HepG2 (cell line): ENCODE results near the gene FGGY. TPM values are rescaled to one million over a fixed set of nuclear protein-coding genes. Genes with fewer than 3 reads are reported as not detected.

Experiments used
- ATAC-seq: fragments of 200-7000 bp; cut with Tn5 transposase; 3 replicates; pipeline ENCODE4 v1.9.1; 2020; ENCODE audit warnings: mild to moderate bottlenecking, moderate library complexity
- BruUV-seq: library from RNA; stranded (reverse); fragments of 400-500 nt; replicated peaks from 2 replicates; lab custom pipeline; 2021; lab: Mats Ljungman, UMichigan
- CTCF ChIA-PET: fragments of 300-600 bp; formaldehyde crosslinking; extraction: SDS; loops from one replicate; lab custom pipeline; 2021; ENCODE audit warnings: low total read pairs, inconsistent platforms, low intra/inter-chr PET ratio; lab: Yijun Ruan, JAX
- POLR2A ChIA-PET: fragments of 350-600 bp; sonication (Branson Sonifier 250); formaldehyde crosslinking; loops from one replicate; lab custom pipeline; 2020; ENCODE audit warnings: antibody characterized with exemption, inconsistent platforms; lab: Yijun Ruan, JAX
- DNase-seq: peaks from one replicate; pipeline ENCODE4 v3.0.0-alpha.2; 2015; ENCODE audit warnings: low spot score
- FAIRE-seq: peaks from 3 replicates; lab custom pipeline; 2011; peaks lifted over from hg19 to GRCh38; lab: Jason Lieb, UNC
- H2AFZ ChIP-seq: one replicate; pipeline ENCODE4 v1.6.1; 2011; ENCODE audit warnings: low read length, inconsistent platforms
- H3K27ac ChIP-seq: fragments of 300-600 bp; 3 replicates; pipeline ENCODE4 v1.8.0; 2011; ENCODE audit warnings: mixed run types, mild to moderate bottlenecking, mixed read lengths, low read length, inconsistent platforms; ENCODE audit not compliant: insufficient read depth; ENCODE audit errors: extremely low read length
- H3K27me3 ChIP-seq, 2 experiments: fragments of 200-600 bp in 1 of 2; 2 replicates in 1 of 2; 3 replicates in 1 of 2; pipeline versions ENCODE4 v1.6.0 to v1.8.0; 2011; ENCODE audit warnings: low read length in 2 of 2, mild to moderate bottlenecking in 2 of 2, moderate library complexity in 2 of 2, inconsistent platforms in 1 of 2; ENCODE audit not compliant: insufficient read depth in 2 of 2, control insufficient read depth in 1 of 2
- H3K36me3 ChIP-seq, 2 experiments: fragments of 200-600 bp in 1 of 2; replicated peaks in 1 of 2; 2 replicates in 1 of 2; 3 replicates in 1 of 2; pipeline versions ENCODE4 v1.5.1 to v1.8.0; 2011; ENCODE audit warnings: low read length in 2 of 2, inconsistent platforms in 1 of 2; ENCODE audit not compliant: insufficient read depth in 2 of 2, control insufficient read depth in 1 of 2
- H3K4me1 ChIP-seq: 2 replicates; pipeline ENCODE4 v1.5.1; 2012; ENCODE audit warnings: low read length, inconsistent platforms; ENCODE audit not compliant: insufficient read depth
- H3K4me2 ChIP-seq: 2 replicates; pipeline ENCODE4 v1.6.0; 2011; ENCODE audit warnings: low read depth, low read length, inconsistent platforms
- H3K4me3 ChIP-seq, 3 experiments: fragments of 200-600 bp in 1 of 3; sonication (generic), shearing (Covaris generic) in 1 of 3; replicated peaks in 1 of 3; 2 replicates each; pipeline ENCODE4 v1.5.1; 2011 to 2016; ENCODE audit warnings: low read length in 3 of 3, inconsistent platforms in 2 of 3, low read depth in 2 of 3, mild to moderate bottlenecking in 2 of 3, control low read depth in 1 of 3, mixed read lengths in 1 of 3; ENCODE audit not compliant: insufficient read depth in 1 of 3
- H3K79me2 ChIP-seq: one replicate; pipeline ENCODE4 v1.6.1; 2011; ENCODE audit warnings: low read length, inconsistent platforms; ENCODE audit not compliant: insufficient read depth
- H3K9ac ChIP-seq: 2 replicates; pipeline ENCODE4 v1.6.0; 2011; ENCODE audit warnings: mild to moderate bottlenecking, low read depth, low read length, inconsistent platforms; ENCODE audit not compliant: insufficient read depth
- H3K9me3 ChIP-seq: 2 replicates; pipeline ENCODE4 v1.5.1; 2012; ENCODE audit warnings: mild to moderate bottlenecking, low read length
- H4K20me1 ChIP-seq: 2 replicates; pipeline ENCODE4 v1.6.0; 2011; ENCODE audit warnings: inconsistent platforms, mild to moderate bottlenecking, low read length, moderate library complexity; ENCODE audit not compliant: insufficient read depth
- ARID5B ChIP-seq: IDR thresholded peaks from 2 replicates; pipeline ENCODE4 v1.4.0; 2020; ENCODE audit warnings: mild to moderate bottlenecking, missing genetic modification reagents
- HMG20B ChIP-seq: conservative IDR thresholded peaks from 2 replicates; pipeline ENCODE4 v1.6.1; 2016; ENCODE audit warnings: missing genetic modification reagents, missing compliant biosample characterization
- KLF13 ChIP-seq: sonication (generic); formaldehyde crosslinking; IDR thresholded peaks from 2 replicates; pipeline ENCODE4 v1.4.0; 2020; ENCODE audit warnings: mild to moderate bottlenecking, missing genetic modification reagents
- LRRFIP1 ChIP-seq: sonication (generic); formaldehyde crosslinking; conservative IDR thresholded peaks from 2 replicates; pipeline ENCODE4 v1.4.0; 2020; ENCODE audit warnings: missing genetic modification reagents
- MEIS2 ChIP-seq: sonication (generic); formaldehyde crosslinking; IDR thresholded peaks from 2 replicates; pipeline ENCODE4 v1.9.0; 2021; ENCODE audit warnings: mild to moderate bottlenecking, missing genetic modification reagents
- PTBP1 ChIP-seq: fragments of 200-400 bp; formaldehyde crosslinking; IDR thresholded peaks from 2 replicates; pipeline ENCODE4 v1.6.1; 2018; ENCODE audit warnings: low read length, low read depth; ENCODE audit not compliant: poor library complexity, severe bottlenecking
- RFXANK ChIP-seq: IDR thresholded peaks from 2 replicates; pipeline ENCODE4 v1.6.1; 2016
- WIZ ChIP-seq: sonication (generic); formaldehyde crosslinking; IDR thresholded peaks from 2 replicates; pipeline ENCODE4 v1.5.1; 2020; ENCODE audit warnings: mild to moderate bottlenecking, missing genetic modification reagents
- ZBTB25 ChIP-seq: IDR thresholded peaks from 2 replicates; pipeline ENCODE4 v1.6.1; 2018; ENCODE audit warnings: missing genetic modification reagents
- ZNF30 ChIP-seq: sonication (generic); formaldehyde crosslinking; IDR thresholded peaks from 2 replicates; pipeline ENCODE4 v1.5.0; 2020; ENCODE audit warnings: mild to moderate bottlenecking, missing genetic modification reagents
- WGBS: methylation state at CpG from one replicate; pipeline ENCODE4 v1.1.6; 2017; ENCODE audit warnings: low lambda C conversion rate; 5-methylcytosine and 5-hydroxymethylcytosine counted together
- in situ Hi-C: cut with HindIII; loops from 2 replicates; pipeline ENCODE4 v1.10.0; 2017; ENCODE audit warnings: low pct_unique_long_range_greater_than_20kb; ENCODE audit not compliant: extremely low pct_ligation_motif_present
- intact Hi-C: fragments of 100-400 bp; cut with micrococcal nuclease; formaldehyde crosslinking; loops from one replicate; pipeline ENCODE4 v1.10.0; 2022; ENCODE audit not compliant: unreplicated experiment
- polyA plus RNA-seq, 8 experiments: library from polyadenylated mRNA; depleted of rRNA in 3 of 8; stranded (reverse) in 7 of 8; unstranded in 1 of 8; fragments of >200 nt; fragmentation: Illumina TruSeq in 4 of 8; extraction: Trizol in 4 of 8; gene quantifications; 2 replicates each; pipeline versions ENCODE4 v1.2.1 to v1.2.3, GENCODE V29; 2011 to 2016; ENCODE audit warnings: low read depth in 4 of 8, missing spikeins in 1 of 8, mixed read lengths in 1 of 8; ENCODE audit not compliant: insufficient read depth in 1 of 8
- total RNA-seq, 5 experiments: library from RNA; depleted of rRNA; stranded (reverse); fragments of >200 nt; fragmentation: Illumina TruSeq; extraction: Trizol; gene quantifications; 2 replicates each; pipeline ENCODE4 v1.2.3, GENCODE V29; 2016; ENCODE audit warnings: low read depth in 1 of 5
- TF ChIP-seq, protein P1 (sequence below): sonication (generic); formaldehyde crosslinking; IDR thresholded peaks from 2 replicates; pipeline ENCODE4 v1.4.0; 2020; ENCODE audit warnings: mild to moderate bottlenecking, missing genetic modification reagents

The FGGY gene
- total and polyA plus RNA-seq, 2 of the 13 experiments (the other 11 are each of a cell fraction or from before 2014, with no cell fraction given) = 15.7 to 27.5 TPM

- ChIA-PET CTCF (no interaction called here), POLR2A (no interaction called here)
- no TSS peak for BruUV-seq
- WGBS = 94% methylated on average over 1 of the region's 1 CpG
- H3K9me3 ChIP-seq = no peaks in the 10 kb centered on the region
- no peaks in the 10 kb centered on the region for H3K27me3 ChIP-seq
- FAIRE-seq (no peak), ATAC-seq (no peak), DNase-seq (no peak)
- in situ Hi-C loops (no loop called here), intact Hi-C loops (no loop called here)
- no peak overlapping the region for H2AFZ ChIP-seq
- no peak overlapping the region for H3K4me2 ChIP-seq
- H3K36me3 ChIP-seq = peaks cover 0 to 2% of the 10 kb centered on the region in 2 experiments; a peak in 1 of 5 replicates
- H3K4me1 ChIP-seq = peaks cover 26% of the 10 kb centered on the region
- no peaks in the 10 kb centered on the region for H3K79me2 ChIP-seq
- H3K4me3 ChIP-seq = no peak overlapping the region
- H3K27ac ChIP-seq = no peak overlapping the region
- no peak overlapping the region for H3K9ac ChIP-seq
- H4K20me1 ChIP-seq = no peaks in the 10 kb centered on the region
- no peak for TF ChIP-seq MEIS2 (CRISPR knock-in tag)
- no peak for TF ChIP-seq ARID5B (CRISPR knock-in tag)
- TF ChIP-seq, protein P1, sequence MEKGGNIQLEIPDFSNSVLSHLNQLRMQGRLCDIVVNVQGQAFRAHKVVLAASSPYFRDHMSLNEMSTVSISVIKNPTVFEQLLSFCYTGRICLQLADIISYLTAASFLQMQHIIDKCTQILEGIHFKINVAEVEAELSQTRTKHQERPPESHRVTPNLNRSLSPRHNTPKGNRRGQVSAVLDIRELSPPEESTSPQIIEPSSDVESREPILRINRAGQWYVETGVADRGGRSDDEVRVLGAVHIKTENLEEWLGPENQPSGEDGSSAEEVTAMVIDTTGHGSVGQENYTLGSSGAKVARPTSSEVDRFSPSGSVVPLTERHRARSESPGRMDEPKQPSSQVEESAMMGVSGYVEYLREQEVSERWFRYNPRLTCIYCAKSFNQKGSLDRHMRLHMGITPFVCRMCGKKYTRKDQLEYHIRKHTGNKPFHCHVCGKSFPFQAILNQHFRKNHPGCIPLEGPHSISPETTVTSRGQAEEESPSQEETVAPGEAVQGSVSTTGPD (CRISPR knock-in tag) = no peak
- TF ChIP-seq ZBTB25 (CRISPR knock-in tag) = no peak
- no peak for TF ChIP-seq HMG20B
- TF ChIP-seq PTBP1 = no peak
- no peak for TF ChIP-seq KLF13 (CRISPR knock-in tag)
- no peak for TF ChIP-seq RFXANK
- TF ChIP-seq ZNF30 (CRISPR knock-in tag) = no peak
- no peak for TF ChIP-seq LRRFIP1 (CRISPR knock-in tag)
- TF ChIP-seq WIZ (CRISPR knock-in tag) = no peak
Measured at GRCh38 chr1:59526240-59526639, 229.3 kb downstream of the FGGY start.
